Cardiac ventricle fibroblast (primary cell): Measurements from ENCODE around the gene PNPO. TPM values are rescaled to one million over a fixed set of nuclear protein-coding genes. Genes with fewer than 3 reads are reported as not detected.

Experiments
- total RNA-seq: library from RNA; depleted of rRNA; stranded (reverse); fragments of >200 nt; gene quantifications from 2 replicates; pipeline ENCODE4 v1.2.3, GENCODE V29; 2015

The PNPO gene
- 23.5 and 25.4 TPM in 2 replicates for total RNA-seq

DNA sequence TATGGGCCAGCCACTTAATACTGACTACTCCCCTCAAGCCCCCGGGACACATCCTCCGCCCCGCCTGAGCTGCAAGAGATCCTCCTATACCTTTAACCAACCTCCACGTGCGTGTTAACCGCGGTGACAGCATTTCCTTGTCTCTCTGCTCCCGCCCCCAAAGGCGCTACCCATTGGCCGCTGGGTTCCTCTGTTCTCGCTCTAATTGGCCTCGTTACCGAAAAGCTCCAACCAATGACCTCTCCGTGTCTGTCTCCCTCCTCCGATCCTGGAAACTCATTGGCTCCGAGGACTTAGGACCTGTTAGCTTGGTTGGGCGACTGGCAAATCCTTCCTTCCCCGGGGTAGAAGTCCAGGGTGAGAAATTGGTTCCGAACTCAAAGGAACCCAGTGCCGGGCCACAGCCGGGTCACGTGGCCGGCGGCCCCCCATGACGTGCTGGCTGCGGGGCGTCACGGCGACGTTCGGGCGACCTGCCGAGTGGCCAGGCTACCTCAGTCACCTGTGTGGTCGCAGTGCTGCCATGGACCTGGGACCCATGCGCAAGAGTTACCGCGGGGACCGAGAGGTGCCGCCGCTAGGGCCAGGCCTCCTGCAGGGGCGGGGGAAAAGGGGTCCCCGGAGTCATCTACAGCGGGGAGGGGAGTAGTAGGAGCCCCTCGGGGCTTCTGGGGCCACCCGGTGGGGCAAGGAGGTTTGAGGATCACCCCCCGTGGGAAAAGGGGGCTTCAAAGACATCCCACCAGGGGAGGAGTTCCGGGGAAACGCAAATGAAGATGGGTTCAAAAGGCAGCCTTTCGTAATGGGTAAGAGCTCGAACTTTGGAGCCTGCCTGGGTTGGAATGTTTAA is at the start of gene PNPO:
PNPO (plus strand) TSS at position 326 of the 850 bp plus-strand sequence; CDS start at position 431, 105 bp downstream.

DNA sequence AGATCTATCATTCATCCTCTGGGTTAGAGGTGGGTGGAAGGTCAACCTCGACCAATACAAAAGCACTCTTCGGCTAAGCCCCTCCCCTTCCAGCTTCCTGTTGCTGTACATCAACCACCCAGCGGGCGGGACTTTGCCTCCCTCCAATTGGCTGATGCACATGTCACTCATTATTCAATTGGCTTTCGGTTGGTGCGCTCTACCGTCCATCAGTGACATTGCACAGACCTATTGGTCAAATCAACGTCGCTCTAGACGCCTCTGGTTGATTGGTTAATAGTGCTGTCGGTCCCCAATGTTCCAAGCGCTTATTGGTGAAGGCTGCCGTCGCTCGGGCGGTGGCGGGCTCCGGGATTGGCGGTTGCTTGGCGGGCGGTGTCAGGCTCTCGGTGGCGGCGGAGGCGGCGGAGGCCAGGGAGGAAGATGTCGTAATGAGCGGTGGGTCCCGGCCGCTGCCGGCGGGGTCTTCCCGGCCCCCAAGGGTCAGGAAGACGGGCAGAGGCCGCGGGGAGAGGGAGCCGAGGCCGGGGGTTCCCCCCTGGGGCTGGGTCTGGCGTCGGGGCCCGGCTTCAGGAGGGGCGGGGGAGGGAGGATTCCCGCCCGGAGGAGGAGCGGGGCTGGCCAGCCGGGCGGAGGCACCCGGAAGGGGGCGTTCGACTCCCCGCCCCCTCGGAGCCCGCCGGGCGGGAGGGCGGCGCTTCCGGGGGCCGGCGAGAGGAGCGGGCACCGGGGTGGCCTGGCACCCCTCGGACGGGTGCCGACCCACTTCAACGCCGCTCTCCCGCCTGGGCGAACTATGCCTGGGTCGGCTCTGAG is 45.3 kb upstream of the PNPO start, which contains the start of gene SP2:
SP2 (plus strand) TSS at position 381 of the 816 bp plus-strand sequence; CDS start at position 432, 51 bp downstream.

DNA sequence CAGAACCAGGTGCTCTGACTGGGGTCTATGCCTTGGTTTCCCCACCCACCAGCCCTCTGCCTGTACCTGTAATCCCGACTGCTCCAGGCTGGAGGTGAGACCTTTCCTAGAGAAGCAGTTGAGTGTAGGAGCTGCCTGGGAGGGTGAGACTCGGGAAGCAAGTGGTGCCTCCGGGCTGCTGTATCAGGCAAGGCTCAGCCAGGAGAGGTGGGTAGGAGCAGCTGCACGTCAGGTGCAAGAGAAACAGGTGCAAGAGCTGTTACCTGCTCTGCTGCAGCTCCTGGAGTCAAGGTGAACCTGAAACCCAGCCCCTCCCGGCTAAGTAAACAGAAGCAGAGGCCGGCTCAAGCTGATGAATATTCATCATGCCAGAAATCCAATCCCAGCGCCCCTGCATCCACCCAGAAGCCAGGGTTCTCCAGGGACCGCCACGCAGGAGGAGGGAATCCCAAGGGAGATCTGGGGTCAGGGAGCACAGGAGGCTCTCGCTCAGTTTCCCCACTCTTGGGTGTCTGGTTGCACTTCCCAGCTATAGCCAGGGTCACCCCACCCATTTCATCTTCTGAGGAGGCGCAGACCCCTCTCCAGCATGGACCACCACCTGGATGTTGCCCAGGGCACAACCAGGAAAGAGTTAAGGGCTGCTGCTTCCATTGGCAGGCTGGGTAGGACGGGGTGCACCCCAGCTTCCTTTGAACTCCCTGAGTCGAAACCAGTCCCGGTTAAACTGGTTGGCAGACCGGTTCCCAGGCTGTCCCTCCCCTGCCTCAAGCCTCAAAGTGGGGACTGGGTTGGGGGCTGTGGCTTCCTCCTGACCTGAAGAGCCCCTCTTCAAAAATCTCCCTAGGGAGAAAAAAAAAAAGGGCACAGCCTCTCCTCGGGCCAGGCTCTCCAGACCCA is 16.5 kb downstream of the PNPO start, which contains the start of gene PRR15L:
PRR15L (minus strand) TSS at position 293 of the 900 bp plus-strand sequence. CDS start 4,649 bp downstream, outside the sequence.

DNA sequence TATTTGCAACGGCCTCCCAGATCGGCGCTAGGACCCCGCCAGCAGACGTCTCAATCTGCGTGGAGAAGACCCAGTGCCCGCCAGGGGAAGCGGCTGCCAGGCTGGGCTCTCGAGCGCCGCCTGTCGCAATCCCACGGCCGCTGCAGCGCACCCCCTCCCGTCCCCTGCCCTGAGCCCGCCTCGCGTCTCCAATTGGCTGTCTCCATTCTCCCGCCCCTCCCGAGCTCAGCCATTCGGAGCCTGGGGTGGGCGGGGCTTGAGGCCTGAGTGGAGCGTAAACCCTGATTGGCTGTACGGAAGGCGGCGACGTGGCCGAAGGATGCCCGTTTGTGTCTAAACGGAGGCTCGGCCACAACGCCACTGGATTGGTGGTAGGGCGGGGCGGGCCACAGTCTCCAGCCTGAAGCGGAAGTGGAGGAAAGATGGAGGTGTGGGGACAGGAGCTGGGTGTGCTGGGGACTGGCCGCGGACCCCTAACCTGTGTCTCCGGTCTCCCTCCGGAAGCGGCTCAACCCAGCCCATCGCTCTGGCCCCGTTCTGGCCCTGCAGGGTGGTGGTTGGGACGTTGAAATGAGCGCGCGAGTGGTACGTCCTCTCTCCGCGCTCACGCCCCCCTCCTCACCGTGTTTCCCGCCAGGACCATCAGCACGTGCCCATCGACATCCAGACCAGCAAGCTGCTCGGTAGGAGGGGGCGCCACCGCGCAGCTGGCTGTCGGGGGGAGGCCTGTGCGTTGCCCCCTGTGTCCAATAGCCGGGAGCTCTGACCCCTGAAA is 29.5 kb downstream of the PNPO start, which contains the start of gene CDK5RAP3:
CDK5RAP3 (plus strand) TSS at position 389 of the 775 bp plus-strand sequence; CDS start at position 423, 34 bp downstream.

Other genes with a start within 250 kb of the PNPO start
- gene TBKBP1, start 247.4 kb upstream of the PNPO start, total RNA-seq: 8.7 and 9.1 TPM in 2 replicates
- gene TBX21, start 208.3 kb upstream of the PNPO start, total RNA-seq: not detected in 2 replicates
- 4.4 and 5.2 TPM in 2 replicates for gene OSBPL7, start 119.8 kb upstream of the PNPO start, total RNA-seq
- 30.7 and 35.0 TPM in 2 replicates for gene MRPL10, start 110.0 kb upstream of the PNPO start, total RNA-seq
- gene LRRC46, start 109.9 kb upstream of the PNPO start, total RNA-seq: 0.25 TPM in 1 of 2 replicates, not detected in the other
- gene SCRN2, start 100.3 kb upstream of the PNPO start, total RNA-seq: 29.3 and 31.5 TPM in 2 replicates
- 0.25 and 0.78 TPM in 2 replicates for gene SP6, start 90.4 kb upstream of the PNPO start, total RNA-seq
- gene SP2, start 45.3 kb upstream of the PNPO start, total RNA-seq: 3.0 and 5.4 TPM in 2 replicates
- gene PRR15L, start 16.3 kb downstream of the PNPO start, total RNA-seq: not detected in 2 replicates
- gene CDK5RAP3, start 29.5 kb downstream of the PNPO start, total RNA-seq: 55.2 and 56.6 TPM in 2 replicates
- 50.2 and 55.9 TPM in 2 replicates for gene COPZ2, start 96.2 kb downstream of the PNPO start, total RNA-seq
- gene NFE2L1, start 106.8 kb downstream of the PNPO start, total RNA-seq: 59.9 and 63.1 TPM in 2 replicates
- gene CBX1, start 159.9 kb downstream of the PNPO start, total RNA-seq: 35.3 and 42.2 TPM in 2 replicates
- gene SNX11, start 166.2 kb downstream of the PNPO start, total RNA-seq: 7.1 and 12.8 TPM in 2 replicates